ENCODE measurements around the gene OR51D1.

Gene OR51D1

GRCh38 chr11:4645974-4646373 is 8.7 kb downstream of the OR51D1 start:
- DNase-seq (ENCODE audit: low spot score): no peak

- no peak for DNase-seq (ENCODE audit: low spot score)
Measured at GRCh38 chr11:4647766-4648165, 10.5 kb downstream of the OR51D1 start.

GRCh38 chr11:4654635-4655369 is 17.5 kb downstream of the OR51D1 start:
- no peak for DNase-seq (ENCODE audit: low spot score)

GRCh38 chr11:4658629-4659445 is 21.6 kb downstream of the OR51D1 start:
- DNase-seq (ENCODE audit: low spot score): no peak

GRCh38 chr11:4662876-4663275 is 25.6 kb downstream of the OR51D1 start:
- DNase-seq (ENCODE audit: low spot score): no peak

- DNase-seq (ENCODE audit: low spot score): no peak
Measured at GRCh38 chr11:4664183-4664582, 26.9 kb downstream of the OR51D1 start.

GRCh38 chr11:4664786-4665185 is 27.5 kb downstream of the OR51D1 start:
- DNase-seq (ENCODE audit: low spot score): no peak

- no peak for DNase-seq (ENCODE audit: low spot score)
Measured at GRCh38 chr11:4665424-4665823, 28.1 kb downstream of the OR51D1 start.

- DNase-seq (ENCODE audit: low spot score): no peak
Measured at GRCh38 chr11:4671741-4672140, 34.5 kb downstream of the OR51D1 start.

GRCh38 chr11:4672470-4672869 is 35.2 kb downstream of the OR51D1 start:
- DNase-seq (ENCODE audit: low spot score): no peak

GRCh38 chr11:4673781-4674180 is 36.5 kb downstream of the OR51D1 start:
- DNase-seq (ENCODE audit: low spot score): no peak

GRCh38 chr11:4677948-4678347 is 40.7 kb downstream of the OR51D1 start:
- DNase-seq (ENCODE audit: low spot score): no peak

- DNase-seq (ENCODE audit: low spot score): no peak
Measured at GRCh38 chr11:4680341-4680740, 43.1 kb downstream of the OR51D1 start.

- DNase-seq (ENCODE audit: low spot score): no peak
Measured at GRCh38 chr11:4682623-4683419, 45.5 kb downstream of the OR51D1 start.

GRCh38 chr11:4684631-4685285 is 47.5 kb downstream of the OR51D1 start:
- DNase-seq (ENCODE audit: low spot score): no peak
